GM12878 (cell line): ENCODE measurements around the gene SRCAP. TPM values are rescaled to one million over a fixed set of nuclear protein-coding genes. Genes with fewer than 3 reads are reported as not detected.
A peak's percentile ranks its signal among the peaks of the same experiment; 100 is the strongest.

ENCODE experiments used
- ATAC-seq: fragments of 200-7000 bp; cut with Tn5 transposase; 3 replicates; pipeline ENCODE4 v1.9.1; 2020; ENCODE audit warnings: mild to moderate bottlenecking, moderate library complexity
- BruUV-seq: library from RNA; stranded (reverse); fragments of 400-500 nt; replicated peaks from 2 replicates; lab custom pipeline; 2021; lab: Mats Ljungman, UMichigan
- CTCF ChIA-PET: fragments of 300-600 bp; sonication (Branson Sonifier 250); formaldehyde crosslinking; extraction: SDS; loops from one replicate; lab custom pipeline; 2021; ENCODE audit warnings: inconsistent platforms; lab: Yijun Ruan, JAX
- POLR2A ChIA-PET: fragments of 350-600 bp; formaldehyde crosslinking; extraction: SDS; loops from one replicate; lab custom pipeline; 2021; ENCODE audit warnings: inconsistent platforms; lab: Charles Lee
- RAD21 ChIA-PET: fragments of 300-600 bp; sonication (Branson Sonifier 250); formaldehyde crosslinking; loops from one replicate; lab custom pipeline; 2023; ENCODE audit warnings: antibody characterized with exemption; ENCODE audit not compliant: unreplicated experiment; lab: Charles Lee
- SMC1A ChIA-PET: fragments of 300-600 bp; sonication (Branson Sonifier 250); formaldehyde crosslinking; loops from one replicate; lab custom pipeline; 2023; ENCODE audit not compliant: unreplicated experiment, uncharacterized antibody; lab: Charles Lee
- DNase-seq: peaks from one replicate; pipeline ENCODE4 v3.0.0-alpha.2; 2011; ENCODE audit warnings: low read depth, low spot score
- FAIRE-seq: peaks from 3 replicates; lab custom pipeline; 2011; peaks lifted over from hg19 to GRCh38; lab: Jason Lieb, UNC
- H2AFZ ChIP-seq: 2 replicates; pipeline ENCODE4 v1.6.0; 2011; ENCODE audit warnings: low read depth, low read length, control low read depth; ENCODE audit not compliant: control insufficient read depth
- H3K27ac ChIP-seq: 2 replicates; pipeline ENCODE4 v1.5.1; 2011; ENCODE audit warnings: control low read depth; ENCODE audit not compliant: control insufficient read depth, insufficient read depth
- H3K27me3 ChIP-seq, 2 experiments: replicated peaks in 1 of 2; 2 replicates each; pipeline versions ENCODE4 v1.6.0 to v1.6.1; 2011; ENCODE audit warnings: low read length in 1 of 2; ENCODE audit not compliant: control insufficient read depth in 2 of 2, insufficient read depth in 2 of 2
- H3K36me3 ChIP-seq, 2 experiments: 2 replicates each; pipeline ENCODE4 v1.5.1; 2011; ENCODE audit warnings: low read length in 1 of 2; ENCODE audit not compliant: control insufficient read depth in 2 of 2, insufficient read depth in 2 of 2
- H3K4me1 ChIP-seq: 2 replicates; pipeline ENCODE4 v1.6.1; 2011; ENCODE audit warnings: mild to moderate bottlenecking, low read length, moderate library complexity, mixed read lengths; ENCODE audit not compliant: control insufficient read depth, insufficient read depth
- H3K4me2 ChIP-seq: 2 replicates; pipeline ENCODE4 v1.6.0; 2011; ENCODE audit warnings: control low read depth; ENCODE audit not compliant: control insufficient read depth, insufficient read depth
- H3K4me3 ChIP-seq: fragments of 200-600 bp; sonication (generic); 2 replicates; pipeline ENCODE4 v1.5.1; 2016
- H3K79me2 ChIP-seq: 2 replicates; pipeline ENCODE4 v1.6.0; 2011; ENCODE audit warnings: low read length; ENCODE audit not compliant: control insufficient read depth, insufficient read depth
- H3K9ac ChIP-seq: 2 replicates; pipeline ENCODE4 v1.8.0; 2011; ENCODE audit warnings: low read length, control low read depth, mixed read lengths; ENCODE audit not compliant: control insufficient read depth, insufficient read depth
- H3K9me3 ChIP-seq: replicated peaks from 3 replicates; pipeline ENCODE4 v1.5.1; 2011; ENCODE audit warnings: mild to moderate bottlenecking, low read length; ENCODE audit not compliant: control insufficient read depth, insufficient read depth
- H4K20me1 ChIP-seq: 2 replicates; pipeline ENCODE4 v1.6.0; 2011; ENCODE audit not compliant: control insufficient read depth, insufficient read depth
- ATF2 ChIP-seq: IDR thresholded peaks from 2 replicates; pipeline ENCODE4 v1.6.1; 2012; ENCODE audit warnings: low read length, inconsistent platforms
- BACH1 ChIP-seq: fragments of 450-650 bp; IDR thresholded peaks from 2 replicates; pipeline ENCODE4 v1.6.1; 2017; ENCODE audit warnings: mild to moderate bottlenecking, borderline replicate concordance
- GATAD2B ChIP-seq: fragments of 450-650 bp; conservative IDR thresholded peaks from 2 replicates; pipeline ENCODE4 v1.6.1; 2017; ENCODE audit warnings: low read depth, mild to moderate bottlenecking, moderate library complexity
- IRF3 ChIP-seq: fragments of 450-650 bp; IDR thresholded peaks from 2 replicates; pipeline ENCODE4 v1.6.1; 2014; ENCODE audit warnings: mild to moderate bottlenecking
- LARP7 ChIP-seq: fragments of 450-650 bp; IDR thresholded peaks from 2 replicates; pipeline ENCODE4 v1.6.1; 2017; ENCODE audit warnings: mild to moderate bottlenecking
- MAX ChIP-seq: IDR thresholded peaks from 2 replicates; pipeline ENCODE4 v1.6.1; 2012; ENCODE audit warnings: low read depth, low read length, improper control_type of control experiment
- MLLT1 ChIP-seq: fragments of 450-650 bp; IDR thresholded peaks from 2 replicates; pipeline ENCODE4 v1.6.1; 2016; ENCODE audit warnings: mild to moderate bottlenecking
- SPI1 ChIP-seq: IDR thresholded peaks from 2 replicates; pipeline ENCODE4 v1.6.1; 2011; ENCODE audit warnings: low read depth, mild to moderate bottlenecking, low read length, moderate library complexity, borderline replicate concordance; ENCODE audit not compliant: insufficient read depth
- ZBTB33 ChIP-seq: fragments of 450-650 bp; IDR thresholded peaks from 2 replicates; pipeline ENCODE4 v1.6.1; 2017; ENCODE audit warnings: mild to moderate bottlenecking
- WGBS: methylation state at CpG from one replicate; pipeline ENCODE4 v1.1.6; 2016; ENCODE audit warnings: low lambda C conversion rate; ENCODE audit not compliant: insufficient replicate concordance, insufficient coverage; ENCODE audit errors: missing lambda C conversion rate; 5-methylcytosine and 5-hydroxymethylcytosine counted together
- in situ Hi-C: fragments of 300-500 bp; cut with MboI; formaldehyde crosslinking; loops from 9 replicates; pipeline ENCODE4 v1.14.3; 2018; ENCODE audit warnings: mixed read lengths
- intact Hi-C: fragments of 100-400 bp; cut with micrococcal nuclease; formaldehyde crosslinking; loops from one replicate; pipeline ENCODE4 v1.14.2; 2022; ENCODE audit not compliant: unreplicated experiment
- polyA plus RNA-seq, 11 experiments: library from polyadenylated mRNA; depleted of rRNA in 4 of 11; unstranded in 6 of 11; stranded (reverse) in 5 of 11; fragments of >200 nt; fragmentation: Nextera tagmentation in 4 of 11; fragmentation: Illumina TruSeq in 1 of 11; extraction: Ambion mirVana in 4 of 11; extraction: Trizol in 1 of 11; gene quantifications; 1 replicate in 1 of 11; 2 replicates in 10 of 11; pipeline versions ENCODE4 v1.2.1 to v1.2.3, GENCODE V29; 2011 to 2016; ENCODE audit warnings: inconsistent platforms in 2 of 11, missing spikeins in 2 of 11, low read depth in 1 of 11
- total RNA-seq, 4 experiments: library from RNA; depleted of rRNA in 3 of 4; stranded (reverse); fragments of >200 nt in 3 of 4; fragmentation: Illumina TruSeq in 1 of 4; extraction: Trizol in 1 of 4; gene quantifications; 2 replicates each; pipeline versions ENCODE4 v1.2.1 to v1.2.3, GENCODE V29; 2013 to 2021

Gene SRCAP
- total and polyA plus RNA-seq, 10 of the 15 experiments (the other 5 are each of a cell fraction or from before 2014, with no cell fraction given): 0.24 to 58.4 (median 11.6) TPM

GRCh38 chr16:30649725-30650368 lies 49.1 kb upstream of the SRCAP start:
- Histone ChIP-seq H3K79me2 (peaks cover 21% of the 10 kb centered on the region), H3K27ac (peak overlapping the region; percentile 91), H3K9me3 (no peaks in the 10 kb centered on the region), H2AFZ (peak overlapping the region; percentile 99), H3K36me3 (peaks cover 4 to 10% of the 10 kb centered on the region in 2 experiments), H3K9ac (peak overlapping the region; percentile 68), H3K4me1 (peaks cover 15% of the 10 kb centered on the region), H3K27me3 (no peaks in the 10 kb centered on the region), H3K4me2 (peak overlapping the region; percentile 82), H4K20me1 (no peaks in the 10 kb centered on the region), H3K4me3 (peak overlapping the region; percentile 54; the same call in 1 of the 2 replicates)
- DNase-seq: no peak
- ChIA-PET CTCF (interaction anchor here (0.6 to 3.1 kb wide), 13 partner anchors 8 to 785 kb away, joined by 3 to 24 read pairs (median 4); partner anchors contain the start of gene PHKG2), POLR2A (interaction anchor here (0.5 to 2.5 kb wide), 12 partner anchors 9 to 584 kb away, joined by 3 to 22 read pairs (median 4); partner anchors contain the start of genes ALDOA and FBRS), SMC1A (interaction anchor here (1.0 to 1.8 kb wide), 7 partner anchors 8 to 558 kb away, joined by 3 to 11 read pairs (median 4); partner anchors contain the start of genes FBRS and TBX6), RAD21 (interaction anchor here (1.0 to 2.3 kb wide), 10 partner anchors 9 to 114 kb away, joined by 3 to 13 read pairs (median 7); partner anchors contain the start of genes FBRS, ZNF689 and ZNF764)
- no peak for TF ChIP-seq ATF2
- TF ChIP-seq IRF3: no peak
- peak; percentile 48; the same call in 1 of the 2 replicates for TF ChIP-seq SPI1
- TF ChIP-seq BACH1: 0 out of 2 replicates have a peak, but pooled peaks have one; percentile 33
- 0 out of 2 replicates have a peak, but pooled peaks have one; percentile 34 for TF ChIP-seq LARP7
- no peak; the same call in 1 of the 2 replicates for TF ChIP-seq MAX
- TF ChIP-seq ZBTB33: peak; percentile 73
- TF ChIP-seq MLLT1: peak; percentile 91; the same call in 1 of the 2 replicates
- TF ChIP-seq GATAD2B: 0 out of 2 replicates have a peak, but pooled peaks have one; percentile 68
- FAIRE-seq: no peak
- 26% methylated on average over 22 of the region's 22 CpGs for WGBS
- BruUV-seq: TSS peak; percentile 96
- intact Hi-C loops: loop anchor here (1.0 to 10.0 kb wide), 4 partner anchors 8 to 275 kb away; partner anchors contain the start of genes BCL7C, CTF1, FBRS and FBXL19
- in situ Hi-C loops: loop anchor here (25.0 kb wide), 1 partner anchor 1237 kb away; no protein-coding TSS in a partner anchor
- ATAC-seq: no peak
